Subcutaneous adipose tissue (tissue), 4 donors: Measurements from ENCODE around the gene SCUBE1. TPM values are rescaled to one million over a fixed set of nuclear protein-coding genes. Genes with fewer than 3 reads are reported as not detected.

ENCODE experiments used
- total RNA-seq, 4 donors: library from RNA; depleted of rRNA; stranded (reverse); fragments of >200 nt; gene quantifications; one replicate each; pipeline ENCODE4 v1.1.0, GENCODE V29; 2016
- TF ChIP-seq, protein P1 (sequence below): fragments of 450-650 bp; IDR thresholded peaks from one replicate; pipeline ENCODE4 v1.5.1; 2016; ENCODE audit warnings: low read depth, mild to moderate bottlenecking, control low read depth, antibody characterized with exemption, moderate library complexity

SCUBE1 gene
- total RNA-seq, 4 donors from 2014 or later = 0.66 to 4.6 (median 1.7) TPM

DNA sequence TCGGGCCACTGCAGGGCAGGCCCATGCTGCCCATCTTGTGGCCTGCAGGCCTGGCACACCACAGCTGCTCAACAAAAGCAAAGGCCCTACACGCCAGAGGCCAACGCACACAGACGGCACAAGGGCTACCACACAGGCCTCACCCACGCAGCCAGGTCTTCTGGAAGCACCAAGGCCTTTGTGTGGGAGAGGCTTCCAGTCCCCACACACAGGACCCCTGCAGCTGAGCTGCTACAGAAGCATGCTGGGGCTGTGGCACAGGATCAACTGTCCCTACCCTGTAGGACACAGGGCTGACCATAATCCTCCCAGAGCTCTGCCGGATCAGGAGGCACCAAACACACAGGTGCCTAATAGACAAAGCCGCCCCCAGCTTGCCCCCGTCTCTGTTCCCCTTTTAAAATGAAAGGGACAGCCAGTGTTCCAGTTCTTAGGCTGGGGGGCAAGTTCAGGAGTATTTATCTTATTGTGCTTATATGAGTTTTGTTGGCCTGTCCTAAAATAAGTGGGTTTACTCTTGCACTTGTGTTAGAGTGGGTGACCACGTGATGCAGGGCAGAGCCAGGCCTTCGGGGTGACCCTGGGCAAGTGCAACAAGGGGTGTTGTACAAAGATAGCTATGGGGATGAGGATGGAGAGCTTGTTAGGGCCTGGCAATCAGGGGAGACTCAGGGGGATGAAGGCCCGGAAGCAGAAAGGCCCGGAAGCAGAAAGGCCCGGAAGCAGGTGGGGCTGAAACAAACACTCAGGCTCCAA, 161.7 kb downstream of the SCUBE1 start:
- TF ChIP-seq, protein P1, sequence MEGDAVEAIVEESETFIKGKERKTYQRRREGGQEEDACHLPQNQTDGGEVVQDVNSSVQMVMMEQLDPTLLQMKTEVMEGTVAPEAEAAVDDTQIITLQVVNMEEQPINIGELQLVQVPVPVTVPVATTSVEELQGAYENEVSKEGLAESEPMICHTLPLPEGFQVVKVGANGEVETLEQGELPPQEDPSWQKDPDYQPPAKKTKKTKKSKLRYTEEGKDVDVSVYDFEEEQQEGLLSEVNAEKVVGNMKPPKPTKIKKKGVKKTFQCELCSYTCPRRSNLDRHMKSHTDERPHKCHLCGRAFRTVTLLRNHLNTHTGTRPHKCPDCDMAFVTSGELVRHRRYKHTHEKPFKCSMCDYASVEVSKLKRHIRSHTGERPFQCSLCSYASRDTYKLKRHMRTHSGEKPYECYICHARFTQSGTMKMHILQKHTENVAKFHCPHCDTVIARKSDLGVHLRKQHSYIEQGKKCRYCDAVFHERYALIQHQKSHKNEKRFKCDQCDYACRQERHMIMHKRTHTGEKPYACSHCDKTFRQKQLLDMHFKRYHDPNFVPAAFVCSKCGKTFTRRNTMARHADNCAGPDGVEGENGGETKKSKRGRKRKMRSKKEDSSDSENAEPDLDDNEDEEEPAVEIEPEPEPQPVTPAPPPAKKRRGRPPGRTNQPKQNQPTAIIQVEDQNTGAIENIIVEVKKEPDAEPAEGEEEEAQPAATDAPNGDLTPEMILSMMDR = no peak

DNA sequence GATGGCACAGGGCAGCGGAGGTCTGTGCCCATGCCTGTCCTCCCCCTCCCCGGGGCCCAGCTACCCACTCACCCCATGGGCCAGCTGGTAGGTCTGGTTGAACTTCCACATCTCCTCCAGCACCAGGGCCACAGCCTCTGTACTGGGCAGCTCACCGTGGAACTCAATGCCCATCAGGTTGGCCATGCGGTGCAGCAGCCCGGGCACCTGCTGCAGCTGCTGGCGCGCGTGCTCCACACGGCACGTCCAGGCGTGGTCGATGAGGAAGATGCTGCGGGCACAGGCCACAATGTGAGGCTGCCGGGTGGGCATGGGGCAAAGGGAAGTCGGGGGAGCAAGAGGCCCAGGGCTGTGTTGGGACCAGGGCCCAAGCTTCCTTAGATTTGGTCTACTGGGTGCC, 162.5 kb downstream of the SCUBE1 start:
- TF ChIP-seq, protein P1 = no peak

DNA sequence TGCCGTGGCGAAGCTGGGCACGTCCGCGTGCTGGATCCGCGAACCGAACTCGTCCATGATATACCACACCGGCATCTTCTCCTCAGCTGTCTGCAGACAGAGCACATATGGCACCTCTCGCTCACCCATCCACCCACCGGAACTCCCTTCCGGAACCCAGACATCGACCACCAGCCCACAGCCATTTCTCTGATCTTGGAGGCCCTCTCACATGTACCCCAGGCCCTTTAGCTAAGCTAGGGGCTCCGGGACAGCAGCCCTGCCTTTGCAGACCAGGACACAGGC, 163.3 kb downstream of the SCUBE1 start:
- TF ChIP-seq, protein P1 = no peak

DNA sequence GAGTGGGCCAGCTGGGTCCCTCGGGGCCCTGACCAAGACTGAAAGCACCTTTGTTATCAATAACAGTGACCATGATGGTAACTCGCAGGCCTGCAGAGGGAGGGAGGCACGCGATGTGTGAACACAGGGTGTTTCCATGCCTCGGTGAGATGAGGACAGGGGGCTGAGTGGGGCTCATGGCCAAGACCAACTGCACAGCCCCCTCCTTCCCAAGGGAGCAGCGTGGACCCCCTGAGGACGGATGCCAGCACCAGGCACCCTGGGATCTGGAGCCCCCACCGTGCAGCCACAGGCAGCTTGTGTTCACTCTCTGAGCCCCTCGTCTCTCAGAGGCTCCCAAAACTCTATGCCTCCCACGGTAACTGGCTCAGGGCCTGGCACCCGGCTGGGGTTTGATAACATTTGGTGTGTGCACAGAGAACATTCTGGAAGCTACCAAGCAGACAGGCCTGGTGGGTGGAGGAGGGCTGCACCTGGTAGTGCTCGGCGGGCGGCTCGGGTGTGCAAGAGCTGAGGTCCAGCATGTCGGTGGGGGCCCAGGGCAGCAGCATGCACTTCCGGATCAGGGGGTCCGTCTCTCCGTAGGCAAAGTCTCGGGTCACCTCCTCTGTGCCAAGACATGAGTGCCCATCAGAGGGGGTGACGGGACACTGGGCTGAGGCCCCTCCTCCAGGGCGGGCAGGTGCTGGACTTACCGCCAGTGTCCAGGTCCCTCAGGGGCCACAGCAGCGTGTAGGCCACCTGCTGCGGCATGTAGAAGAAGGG, 163.8 kb downstream of the SCUBE1 start:
- TF ChIP-seq, protein P1 = no peak

DNA sequence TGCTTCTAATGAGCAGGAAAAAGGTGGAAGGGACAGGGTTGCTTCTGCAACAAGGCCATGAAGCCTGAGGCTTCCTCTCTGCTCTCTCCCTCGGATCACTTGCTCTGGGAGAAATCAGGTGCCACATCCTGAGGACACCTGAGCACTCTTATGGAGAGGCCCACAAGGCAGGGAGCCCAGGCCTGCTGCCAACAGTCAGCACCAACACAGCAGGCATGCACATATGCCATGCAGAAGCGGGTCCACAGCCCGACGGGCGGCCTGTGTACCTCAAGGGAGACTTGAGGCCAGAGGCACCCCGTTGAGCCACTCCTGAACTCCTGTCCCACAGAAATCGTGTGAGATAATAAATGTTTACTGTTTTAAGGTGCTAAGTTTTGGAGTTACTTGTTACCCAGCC, 165.7 kb downstream of the SCUBE1 start:
- TF ChIP-seq, protein P1 = no peak

DNA sequence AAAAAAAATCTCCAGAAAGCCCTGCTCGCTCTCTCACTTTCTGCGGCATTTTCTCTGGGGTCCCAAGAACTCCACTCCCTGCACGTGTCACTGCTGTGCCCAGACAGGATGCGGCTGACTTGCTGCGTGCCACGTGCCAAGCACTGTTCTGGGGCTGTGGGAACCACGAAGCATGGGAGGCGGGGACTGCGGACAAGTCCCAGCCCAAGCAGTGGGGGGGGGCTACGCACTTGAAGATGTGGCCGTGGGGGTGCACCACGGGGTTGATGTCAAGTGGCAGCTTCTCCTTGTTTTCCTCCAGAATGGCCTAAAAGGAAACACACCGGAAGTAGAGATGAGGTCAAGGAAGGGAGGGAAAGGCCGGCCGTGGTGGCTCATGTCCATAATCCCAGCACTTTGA, 167.1 kb downstream of the SCUBE1 start:
- TF ChIP-seq, protein P1 = no peak

DNA sequence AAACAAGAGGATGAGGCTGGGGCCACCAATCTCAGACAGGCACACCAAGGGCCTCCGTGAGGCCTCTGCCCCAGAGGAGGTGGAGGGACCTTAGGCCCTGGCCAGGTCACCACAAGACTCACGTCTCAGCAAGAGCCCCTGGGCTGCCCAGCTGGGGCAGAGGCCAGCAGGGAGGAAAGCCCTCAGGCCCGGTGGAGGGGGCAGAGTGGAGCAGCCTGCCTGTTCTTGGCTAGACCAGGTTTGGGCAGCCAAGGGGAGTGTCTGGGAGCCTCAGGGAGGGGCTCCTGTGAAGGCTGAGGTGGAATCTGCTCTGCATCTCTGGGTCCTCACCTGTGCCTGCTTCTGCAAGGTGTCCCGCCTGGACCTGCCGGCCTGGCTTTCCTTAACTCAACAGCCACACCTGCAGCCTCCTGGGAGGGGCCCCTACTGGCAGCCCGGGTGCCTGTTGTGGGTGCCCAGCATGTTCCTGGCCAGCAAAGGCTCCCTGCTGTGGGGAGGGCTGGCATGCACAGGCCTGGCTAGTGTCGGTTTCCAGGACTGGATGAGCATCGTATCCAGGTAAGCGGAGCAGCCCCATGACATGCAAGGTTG, 168.1 kb downstream of the SCUBE1 start:
- TF ChIP-seq, protein P1 = no peak
